HepG2 (cell line): ENCODE data around the gene TMEM250.

Experiments used
- ERF ChIP-seq: IDR thresholded peaks from 2 replicates; pipeline ENCODE4 v1.6.1; 2018; ENCODE audit warnings: missing biosample characterization, missing genetic modification reagents
- ETS1 ChIP-seq: sonication (generic); formaldehyde crosslinking; IDR thresholded peaks from 2 replicates; pipeline ENCODE4 v1.4.0; 2020; ENCODE audit warnings: missing genetic modification reagents
- FOXP1 ChIP-seq, 2 experiments: fragments of 450-650 bp in 1 of 2; IDR thresholded peaks; 2 replicates each; pipeline ENCODE4 v1.6.1; 2017 to 2018; ENCODE audit warnings: antibody characterized with exemption in 1 of 2
- HOXA3 ChIP-seq: sonication (generic); formaldehyde crosslinking; IDR thresholded peaks from 2 replicates; pipeline ENCODE4 v1.5.0; 2020; ENCODE audit warnings: missing genetic modification reagents
- MYC ChIP-seq: sonication (generic); formaldehyde crosslinking; IDR thresholded peaks from 2 replicates; pipeline ENCODE4 v1.9.0; 2021; ENCODE audit warnings: missing genetic modification reagents, borderline replicate concordance
- ZFY ChIP-seq: sonication (generic); formaldehyde crosslinking; IDR thresholded peaks from 2 replicates; pipeline ENCODE4 v1.4.0; 2020; ENCODE audit warnings: missing genetic modification reagents
- ZNF224 ChIP-seq: sonication (generic); formaldehyde crosslinking; IDR thresholded peaks from 2 replicates; pipeline ENCODE4 v1.5.0; 2020; ENCODE audit warnings: mild to moderate bottlenecking, missing genetic modification reagents
- TF ChIP-seq, protein P1 (sequence below): sonication (generic); formaldehyde crosslinking; IDR thresholded peaks from 2 replicates; pipeline ENCODE4 v1.5.0; 2020; ENCODE audit warnings: mild to moderate bottlenecking, missing genetic modification reagents, moderate library complexity
- TF ChIP-seq, protein P2 (sequence below): sonication (generic); formaldehyde crosslinking; IDR thresholded peaks from 2 replicates; pipeline ENCODE4 v1.8.0; 2022; ENCODE audit warnings: mild to moderate bottlenecking, missing genetic modification reagents

DNA sequence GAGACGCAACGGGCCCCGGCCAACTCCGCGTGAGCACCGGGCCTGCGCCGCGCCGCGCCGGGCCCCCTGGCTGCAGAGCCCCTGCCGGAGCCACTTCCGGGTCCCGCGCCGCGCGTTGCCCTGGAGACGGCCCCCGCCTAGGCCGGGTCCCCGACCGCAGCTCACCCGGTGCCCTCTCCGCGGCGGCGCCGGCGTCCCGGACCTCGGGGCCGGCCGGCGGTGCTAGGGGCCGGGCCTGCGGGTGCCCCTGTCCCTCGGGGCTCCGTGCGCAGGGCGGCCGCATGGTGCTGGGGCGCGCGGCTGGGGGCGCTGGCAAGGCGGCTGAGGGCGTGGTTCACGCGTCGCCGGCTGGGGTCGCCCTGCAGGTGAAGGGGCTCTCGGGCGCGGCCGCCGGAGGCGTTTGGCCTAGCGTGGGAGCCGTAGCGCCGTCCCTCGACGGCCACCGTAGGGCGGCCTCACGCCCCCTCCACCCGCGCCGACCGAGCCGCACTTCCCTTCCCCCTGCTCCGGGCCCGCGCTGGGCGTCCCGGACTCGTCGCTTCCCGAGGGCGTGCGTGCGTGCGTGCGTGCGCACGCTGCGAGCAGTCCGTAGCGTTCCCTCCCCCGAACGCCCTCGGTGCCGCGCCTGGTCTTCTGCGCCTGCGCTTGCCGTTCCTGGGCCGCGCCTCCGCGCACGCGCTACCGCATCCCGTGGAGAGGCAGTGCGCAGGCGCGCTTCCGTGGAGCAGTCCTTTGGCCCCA lies at the start of gene TMEM250:
- TF ChIP-seq ZFY (CRISPR knock-in tag), result peak; percentile 86
- peak; percentile 88 for TF ChIP-seq MYC (CRISPR knock-in tag)
- TF ChIP-seq ETS1 (CRISPR knock-in tag), result no peak
- TF ChIP-seq, protein P1, sequence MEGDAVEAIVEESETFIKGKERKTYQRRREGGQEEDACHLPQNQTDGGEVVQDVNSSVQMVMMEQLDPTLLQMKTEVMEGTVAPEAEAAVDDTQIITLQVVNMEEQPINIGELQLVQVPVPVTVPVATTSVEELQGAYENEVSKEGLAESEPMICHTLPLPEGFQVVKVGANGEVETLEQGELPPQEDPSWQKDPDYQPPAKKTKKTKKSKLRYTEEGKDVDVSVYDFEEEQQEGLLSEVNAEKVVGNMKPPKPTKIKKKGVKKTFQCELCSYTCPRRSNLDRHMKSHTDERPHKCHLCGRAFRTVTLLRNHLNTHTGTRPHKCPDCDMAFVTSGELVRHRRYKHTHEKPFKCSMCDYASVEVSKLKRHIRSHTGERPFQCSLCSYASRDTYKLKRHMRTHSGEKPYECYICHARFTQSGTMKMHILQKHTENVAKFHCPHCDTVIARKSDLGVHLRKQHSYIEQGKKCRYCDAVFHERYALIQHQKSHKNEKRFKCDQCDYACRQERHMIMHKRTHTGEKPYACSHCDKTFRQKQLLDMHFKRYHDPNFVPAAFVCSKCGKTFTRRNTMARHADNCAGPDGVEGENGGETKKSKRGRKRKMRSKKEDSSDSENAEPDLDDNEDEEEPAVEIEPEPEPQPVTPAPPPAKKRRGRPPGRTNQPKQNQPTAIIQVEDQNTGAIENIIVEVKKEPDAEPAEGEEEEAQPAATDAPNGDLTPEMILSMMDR (CRISPR knock-in tag), result peak; percentile 54
- TF ChIP-seq ERF (CRISPR knock-in tag), result no peak
- TF ChIP-seq, protein P2, sequence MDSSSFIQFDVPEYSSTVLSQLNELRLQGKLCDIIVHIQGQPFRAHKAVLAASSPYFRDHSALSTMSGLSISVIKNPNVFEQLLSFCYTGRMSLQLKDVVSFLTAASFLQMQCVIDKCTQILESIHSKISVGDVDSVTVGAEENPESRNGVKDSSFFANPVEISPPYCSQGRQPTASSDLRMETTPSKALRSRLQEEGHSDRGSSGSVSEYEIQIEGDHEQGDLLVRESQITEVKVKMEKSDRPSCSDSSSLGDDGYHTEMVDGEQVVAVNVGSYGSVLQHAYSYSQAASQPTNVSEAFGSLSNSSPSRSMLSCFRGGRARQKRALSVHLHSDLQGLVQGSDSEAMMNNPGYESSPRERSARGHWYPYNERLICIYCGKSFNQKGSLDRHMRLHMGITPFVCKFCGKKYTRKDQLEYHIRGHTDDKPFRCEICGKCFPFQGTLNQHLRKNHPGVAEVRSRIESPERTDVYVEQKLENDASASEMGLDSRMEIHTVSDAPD (CRISPR knock-in tag), result no peak
- peak; percentile 2; the same call in 1 of the 2 replicates for TF ChIP-seq ZNF224 (CRISPR knock-in tag)
- peak; percentile 79; the same call in 1 of the 2 replicates for TF ChIP-seq HOXA3
- TF ChIP-seq FOXP1 (IDR thresholded peaks at IDR 0.05), result no peak
- TF ChIP-seq FOXP1 (CRISPR knock-in tag; IDR thresholded peaks at IDR 0.05), result no peak
